Stimulated activated CD8-positive, alpha-beta memory T cell treated with anti-CD3 and anti-CD28 coated beads, Interleukin-12 subunit alpha, Interleukin-12 subunit beta, amount 100 ng/mL, for 1 hour (primary cell): ENCODE results near the gene IDUA.
"Not testable (repeated sequence)": the region's sequence is repeated elsewhere in the genome, so short reads cannot be mapped to it uniquely, and the experiment has no call there.

ENCODE experiments used
- DNase-seq: peaks from one replicate; pipeline ENCODE4 v3.0.0-alpha.2; 2020; ENCODE audit warnings: low read depth

IDUA gene

DNA sequence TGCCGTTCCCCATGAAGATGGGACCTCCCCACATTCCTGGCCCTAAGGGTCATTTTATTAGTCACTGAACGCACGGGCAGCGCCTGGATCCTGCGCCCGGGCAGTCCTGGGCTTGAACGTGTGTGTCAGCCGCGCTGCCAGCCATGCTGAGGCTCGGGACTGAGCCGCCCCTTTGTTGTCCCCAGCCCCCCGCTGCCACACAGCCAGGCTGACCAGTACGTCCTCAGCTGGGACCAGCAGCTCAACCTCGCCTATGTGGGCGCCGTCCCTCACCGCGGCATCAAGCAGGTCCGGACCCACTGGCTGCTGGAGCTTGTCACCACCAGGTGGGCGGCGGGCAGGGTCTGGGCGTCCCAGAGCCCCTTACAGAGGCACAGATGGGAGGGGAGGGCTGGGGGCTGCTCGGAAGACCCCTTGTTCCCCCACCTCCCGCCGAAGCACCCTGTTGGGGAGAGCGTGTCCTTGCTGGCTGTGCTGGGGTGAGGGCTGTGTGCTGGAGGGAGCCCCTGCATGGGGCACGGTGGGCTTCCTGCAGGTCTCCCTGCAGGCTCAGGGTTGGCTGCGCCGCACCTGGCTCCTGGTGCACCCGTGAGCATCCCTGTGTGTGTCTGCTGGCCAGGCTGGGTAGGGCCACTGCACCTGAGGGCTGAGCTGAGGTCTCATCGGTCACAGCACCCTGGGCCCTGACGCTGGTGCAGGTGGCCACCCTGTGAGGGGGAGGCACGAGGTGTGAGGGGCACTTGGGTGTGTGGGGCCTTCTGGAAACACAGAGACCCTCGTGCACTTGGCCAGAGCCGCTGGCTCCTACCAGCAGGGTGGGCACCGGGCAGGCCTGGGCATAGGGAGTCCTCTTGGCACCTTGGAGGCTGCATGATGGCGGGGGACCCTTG lies 1.0 kb downstream of the IDUA start:
- no peak for DNase-seq

DNA sequence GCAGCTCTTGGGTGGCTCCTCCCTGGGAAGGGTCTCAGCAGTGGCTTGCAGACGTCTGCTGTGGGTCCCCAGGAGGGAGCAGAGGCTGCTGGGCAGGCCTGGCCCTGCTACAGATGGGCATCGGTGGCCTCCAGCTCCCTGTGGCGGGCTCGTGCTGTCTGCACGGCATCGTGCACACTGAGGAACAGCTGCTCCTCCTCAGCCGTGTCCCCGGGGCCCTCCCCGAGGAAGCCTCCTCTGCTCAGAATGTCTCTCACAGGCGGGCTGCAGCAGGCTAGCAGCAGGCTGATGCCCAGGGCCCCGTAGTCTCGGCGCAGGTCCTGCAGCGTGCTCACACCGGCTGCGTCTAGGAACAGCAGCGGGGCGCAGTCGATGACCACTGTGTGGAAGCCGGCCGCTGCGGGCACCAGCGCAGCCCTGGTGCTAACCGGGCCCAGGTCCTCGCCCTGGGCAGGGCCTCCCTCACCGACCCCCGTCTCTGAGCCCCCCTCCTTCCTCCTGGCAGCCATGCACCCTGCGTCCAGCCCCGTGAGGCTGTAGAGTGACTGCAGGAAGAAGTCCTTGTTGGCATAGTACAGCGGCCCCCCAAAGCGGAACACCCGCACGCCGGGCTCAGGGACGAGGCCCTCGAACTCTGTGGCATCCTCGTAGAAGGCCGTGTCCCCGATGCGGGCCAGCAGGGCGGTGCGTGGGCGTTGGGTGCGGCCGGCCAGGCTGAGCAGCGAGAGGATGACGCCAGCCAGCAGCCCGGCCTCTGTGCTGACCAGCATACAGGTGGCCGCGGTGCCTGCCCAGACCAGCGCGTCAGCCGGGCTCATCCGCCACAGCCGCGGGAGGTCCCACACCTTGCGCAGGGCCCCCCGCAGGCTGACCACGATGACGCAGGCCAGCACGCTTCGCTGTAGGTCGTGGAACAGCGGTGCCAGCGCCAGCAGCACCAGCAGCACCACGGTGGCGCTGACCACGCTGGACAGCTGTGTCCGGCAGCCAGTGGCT lies 2.2 kb downstream of the IDUA start:
- DNase-seq, result no peak

DNA sequence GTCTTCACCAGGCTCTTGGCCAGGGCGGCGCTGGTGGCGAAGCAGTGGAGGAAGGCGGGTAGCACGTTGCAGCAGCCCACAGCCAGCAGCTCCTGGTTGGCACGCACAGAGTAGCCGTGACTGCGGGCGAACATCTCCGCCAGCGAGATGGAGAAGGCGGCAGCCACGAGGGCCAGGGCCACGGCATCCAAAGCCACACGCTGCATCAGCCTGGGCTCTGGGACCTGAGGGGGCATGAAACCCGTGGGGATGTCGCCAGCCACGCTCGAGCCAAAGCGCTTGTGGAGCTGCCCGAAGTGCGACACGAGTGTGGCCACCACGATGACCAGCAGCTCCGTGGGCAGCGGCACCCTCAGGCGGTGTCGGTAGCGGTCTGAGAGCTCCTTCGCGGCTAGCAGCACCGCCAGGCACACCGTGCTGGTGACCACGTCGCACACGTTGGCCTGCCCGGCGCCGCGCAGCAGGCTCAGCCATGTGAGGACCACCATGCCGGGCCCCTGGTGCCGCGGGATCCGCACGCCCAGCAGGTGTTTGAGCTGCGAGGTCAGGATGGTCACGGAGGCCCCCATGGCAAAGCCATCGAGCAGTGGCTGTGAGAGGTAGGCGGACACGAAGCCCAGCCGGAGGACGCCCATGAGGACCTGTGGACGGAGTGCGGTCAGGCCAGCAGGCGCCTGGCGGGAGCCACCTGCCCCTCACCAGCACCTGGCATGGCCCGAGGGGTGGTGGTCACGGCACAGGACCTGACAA lies 3.1 kb downstream of the IDUA start:
- no peak for DNase-seq

DNA sequence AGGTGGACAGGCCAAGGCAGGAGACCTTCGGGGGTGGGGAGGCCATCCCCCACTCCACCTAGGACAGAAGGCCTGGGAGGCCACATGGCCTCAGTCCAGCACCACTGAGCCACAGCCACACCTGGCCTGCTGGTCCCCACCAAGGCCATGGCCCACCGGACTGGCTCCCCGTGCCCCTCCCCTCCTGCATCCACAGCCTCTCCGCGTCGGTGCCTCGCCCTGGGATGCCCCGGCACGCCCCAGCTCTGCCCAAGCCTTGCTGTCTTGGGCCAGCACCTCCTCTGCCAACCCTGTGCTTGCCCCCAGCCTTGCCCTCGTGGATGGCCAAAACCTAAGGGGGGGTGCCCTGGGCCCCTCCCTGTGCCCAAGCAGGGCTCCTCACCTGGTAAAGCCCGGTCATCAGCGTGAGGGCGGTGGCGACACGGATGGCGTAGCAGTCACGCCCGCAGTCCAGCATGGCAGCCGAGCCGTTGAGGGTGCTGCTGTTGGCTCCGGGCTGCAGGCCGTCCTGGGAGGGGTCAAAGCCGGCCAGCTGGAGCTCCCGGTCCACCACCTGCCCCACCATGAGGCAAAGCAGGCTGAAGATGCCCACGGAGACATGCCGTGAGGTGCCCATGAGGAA lies 4.0 kb downstream of the IDUA start:
- DNase-seq, result no peak

DNA sequence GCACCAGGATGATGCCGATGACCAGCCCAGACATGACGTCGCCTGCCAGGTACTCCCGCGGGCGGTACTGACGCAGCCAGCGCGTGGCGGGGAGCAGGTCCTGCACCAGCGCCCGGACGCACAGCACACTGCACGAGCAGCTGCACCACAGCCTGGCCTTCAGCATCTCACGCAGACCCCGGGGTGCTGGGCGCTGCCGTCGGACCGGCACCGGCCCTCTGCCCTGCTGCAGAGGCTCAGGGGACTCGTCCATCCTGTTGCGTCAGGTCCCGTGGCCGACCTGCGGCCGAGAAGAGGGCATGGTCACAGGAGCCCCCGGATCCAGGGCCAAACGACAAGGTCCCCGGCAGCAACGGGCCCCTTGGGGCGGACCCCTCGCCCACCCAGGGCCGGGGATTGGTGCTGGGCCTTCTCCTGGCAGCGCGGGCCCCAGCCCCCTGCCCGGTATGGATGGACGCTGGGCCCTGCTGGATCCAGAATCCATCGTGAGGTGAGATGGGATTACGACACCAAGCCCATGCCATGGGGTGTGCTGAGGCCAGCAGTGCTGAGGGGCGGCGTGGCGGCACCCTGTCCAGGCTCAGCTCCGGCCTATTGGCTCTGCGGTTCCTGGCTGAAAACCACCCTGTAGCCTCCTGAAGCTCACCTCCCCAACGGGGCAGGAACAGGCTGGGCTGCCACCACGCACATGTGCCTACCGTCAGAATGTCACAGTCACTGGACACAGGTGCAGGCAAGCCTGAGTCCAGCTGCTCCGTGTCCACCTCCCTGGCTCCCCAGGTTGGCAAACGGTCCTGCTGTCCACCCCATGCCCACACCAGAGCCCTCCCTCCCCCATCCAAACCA lies 4.8 kb downstream of the IDUA start:
- DNase-seq, result no peak

DNA sequence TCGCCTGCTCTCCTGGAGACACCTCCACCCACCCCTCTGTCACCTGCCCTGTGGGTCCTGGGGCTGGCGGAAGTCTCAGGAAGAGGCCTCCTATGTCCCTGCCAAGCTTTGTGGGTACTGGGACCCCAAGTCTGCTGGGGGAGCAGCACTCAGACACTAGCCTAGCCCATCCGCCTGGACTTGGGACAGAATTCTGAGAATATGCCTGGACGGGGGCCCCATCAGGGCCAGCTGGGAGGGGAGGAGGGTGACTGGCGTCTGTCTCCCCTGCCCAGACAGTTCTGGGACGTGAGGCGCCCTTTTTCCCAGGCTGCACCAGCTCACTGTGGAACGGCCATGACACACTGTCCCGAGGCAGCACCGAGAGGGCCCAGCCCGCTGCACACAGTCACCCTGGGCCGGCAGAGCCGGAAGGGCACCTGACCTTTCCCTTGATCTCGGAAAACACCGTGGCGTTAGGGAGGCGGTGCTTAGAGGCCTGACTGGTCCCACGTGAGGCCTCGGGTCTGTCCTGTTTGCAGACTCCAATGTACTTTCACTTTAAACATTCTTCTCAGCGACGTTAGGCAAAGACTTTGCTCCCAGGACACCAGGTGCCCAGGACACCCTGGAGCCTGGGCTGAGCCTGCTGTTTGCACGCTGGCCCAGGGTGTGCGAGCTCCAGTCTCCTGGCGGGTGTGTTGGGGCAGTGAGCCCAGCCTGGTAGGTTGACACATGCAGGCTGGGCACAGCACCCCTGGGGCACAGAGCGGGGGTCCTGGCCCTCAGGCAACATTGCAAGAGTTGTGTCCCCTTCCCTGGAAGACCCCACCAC lies 5.7 kb downstream of the IDUA start:
- DNase-seq, result no peak

DNA sequence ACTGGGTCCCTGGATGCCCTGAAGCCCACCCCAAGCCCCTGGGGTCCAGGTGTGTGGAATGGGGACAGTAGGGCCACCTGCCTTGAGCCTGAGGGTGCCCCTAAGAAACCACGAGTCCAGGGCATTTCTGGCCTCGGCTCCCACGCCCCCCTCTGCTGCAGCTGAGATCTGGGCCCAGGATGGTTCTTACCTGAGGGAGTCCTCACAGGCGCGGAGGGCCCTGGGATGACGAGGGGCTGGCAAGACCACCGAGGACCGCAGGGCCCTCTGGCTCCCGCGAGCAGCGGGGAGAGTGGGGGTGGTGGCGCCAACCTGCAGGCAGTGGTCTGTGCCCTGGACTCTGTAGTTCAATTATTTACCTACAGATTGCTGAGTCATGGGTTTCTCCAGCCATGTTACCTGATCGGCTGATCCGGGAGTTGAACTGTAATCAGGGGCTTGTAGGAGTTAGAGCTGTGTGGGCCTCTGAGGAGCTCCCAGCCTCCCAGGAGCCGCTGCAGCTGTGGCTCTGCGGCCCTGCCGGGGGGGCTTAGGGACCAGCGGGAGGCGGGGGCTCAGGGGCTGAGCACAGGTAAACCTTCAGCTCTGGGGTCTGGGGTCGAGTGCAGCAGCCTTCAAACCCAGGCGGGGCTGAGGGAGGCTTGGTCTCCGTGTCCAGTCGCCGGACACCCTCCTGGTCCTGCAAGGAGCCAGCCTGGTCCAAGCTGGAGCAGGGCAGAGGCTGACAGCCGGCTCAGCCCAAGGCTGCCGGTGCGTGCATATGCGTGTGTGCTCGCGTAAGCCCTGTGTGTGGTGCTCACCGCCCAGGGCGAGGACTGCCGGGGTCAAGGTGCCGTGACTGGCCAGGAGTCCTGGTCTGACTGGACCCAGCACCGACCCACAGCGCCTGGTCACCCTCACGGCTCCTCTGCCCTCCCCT lies 6.5 kb downstream of the IDUA start, which contains the start of gene SLC26A1:
Gene SLC26A1, minus strand, starts transcription at position 294 of the 919 bp plus-strand sequence. CDS start 1,701 bp downstream, outside the sequence.
- no peak for DNase-seq

DNA sequence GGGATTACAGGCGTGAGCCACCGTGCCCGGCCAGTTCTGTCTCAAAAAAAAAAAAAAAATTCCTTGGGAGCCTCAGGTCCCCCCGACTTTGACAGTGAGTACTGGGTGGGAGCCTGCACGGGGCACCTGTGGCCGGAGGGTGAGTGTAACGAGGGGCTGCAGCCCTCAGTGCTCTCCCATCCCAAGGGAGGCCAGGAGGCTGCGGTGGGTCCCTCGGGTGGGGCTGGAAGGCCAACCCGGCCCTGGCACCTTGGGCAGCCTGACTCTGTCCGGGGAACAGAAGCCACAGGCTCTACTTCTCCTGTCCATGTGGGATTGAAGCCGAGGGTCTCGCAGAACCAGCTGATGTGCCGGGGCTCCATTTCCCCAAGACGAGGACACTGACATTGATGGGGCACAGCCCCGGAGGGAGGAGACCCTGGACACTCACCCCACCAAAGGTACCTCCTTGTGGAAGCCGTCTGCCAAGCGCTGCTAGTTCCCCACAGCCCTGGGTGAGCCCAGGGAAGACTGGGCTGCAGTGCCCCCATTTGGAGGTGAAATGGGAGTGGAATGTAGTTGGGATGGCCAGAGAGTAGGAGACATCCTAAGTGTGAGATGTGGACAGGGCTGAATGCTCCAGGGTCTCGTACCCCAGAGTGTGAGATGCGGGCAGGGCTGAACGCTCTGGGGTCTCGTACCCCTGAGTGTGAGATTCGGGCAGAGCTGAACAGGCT lies 8.6 kb downstream of the IDUA start:
- DNase-seq, result no peak

DNA sequence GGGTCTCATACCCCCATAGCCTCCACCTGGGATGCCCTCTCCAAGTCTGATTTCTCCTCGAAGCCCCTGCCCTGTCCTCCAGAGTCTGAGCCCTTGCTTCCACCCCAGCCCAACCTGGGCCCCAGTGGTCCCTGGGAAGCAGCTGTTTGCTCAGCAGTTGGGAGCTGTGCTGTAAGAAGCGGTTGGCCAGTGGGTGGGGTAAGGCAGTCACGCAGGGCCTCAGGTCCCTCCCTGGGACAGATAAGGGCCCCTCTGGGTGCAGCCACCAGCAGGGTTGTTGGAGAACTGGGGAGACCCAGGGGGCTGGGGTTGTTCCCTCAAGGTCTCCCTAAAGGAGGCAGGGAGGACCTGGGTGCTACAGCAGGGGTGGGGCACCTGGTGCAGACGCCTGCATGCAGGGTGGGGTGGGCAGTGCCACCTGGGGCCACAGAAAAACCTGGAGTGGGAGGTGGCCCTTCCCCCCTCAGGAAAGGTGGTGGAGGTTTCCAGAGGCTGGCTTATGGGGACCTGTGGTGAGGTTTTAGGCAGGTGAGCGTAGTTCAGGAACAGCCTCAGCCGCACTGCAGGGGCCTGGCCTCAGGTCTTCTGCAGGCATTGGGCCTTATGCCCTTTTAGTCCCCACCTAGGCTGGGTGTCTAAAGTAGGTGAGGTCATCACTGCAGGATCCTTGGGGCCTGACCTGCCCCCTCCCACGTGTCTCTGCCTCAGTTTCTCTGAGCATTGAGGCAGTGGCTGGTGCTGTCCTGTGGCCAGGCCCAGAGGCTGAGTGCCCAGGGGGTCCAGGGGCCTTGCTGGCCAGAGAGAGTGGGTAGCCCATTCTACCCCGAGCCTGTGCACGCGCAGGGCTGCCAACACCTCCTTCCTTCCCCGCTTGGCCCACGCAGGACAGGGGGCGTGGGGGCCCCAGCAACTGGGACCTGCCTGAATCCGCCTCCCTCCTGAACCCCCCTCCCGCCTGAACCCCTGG lies 9.5 kb downstream of the IDUA start:
- DNase-seq, result no peak

DNA sequence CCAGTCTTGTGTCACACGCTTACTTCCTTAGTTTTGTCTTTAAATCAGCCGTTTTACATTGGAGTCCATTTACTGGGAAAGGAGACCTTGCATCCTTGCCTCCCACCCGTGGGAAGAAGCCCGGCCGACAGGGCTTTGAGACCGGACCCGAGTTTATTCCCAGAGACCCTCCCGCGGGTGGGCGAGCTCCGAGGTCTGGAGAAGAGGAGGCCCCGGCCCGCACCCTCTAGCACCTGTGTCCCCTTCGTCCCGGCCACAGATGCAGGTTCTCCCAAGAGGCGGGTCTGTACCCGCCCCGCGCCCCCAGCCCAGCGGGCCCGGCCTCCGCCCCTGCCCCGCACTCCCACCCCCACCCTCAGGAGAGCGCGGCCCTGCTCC lies 10.1 kb downstream of the IDUA start:
- DNase-seq, result no peak

DNA sequence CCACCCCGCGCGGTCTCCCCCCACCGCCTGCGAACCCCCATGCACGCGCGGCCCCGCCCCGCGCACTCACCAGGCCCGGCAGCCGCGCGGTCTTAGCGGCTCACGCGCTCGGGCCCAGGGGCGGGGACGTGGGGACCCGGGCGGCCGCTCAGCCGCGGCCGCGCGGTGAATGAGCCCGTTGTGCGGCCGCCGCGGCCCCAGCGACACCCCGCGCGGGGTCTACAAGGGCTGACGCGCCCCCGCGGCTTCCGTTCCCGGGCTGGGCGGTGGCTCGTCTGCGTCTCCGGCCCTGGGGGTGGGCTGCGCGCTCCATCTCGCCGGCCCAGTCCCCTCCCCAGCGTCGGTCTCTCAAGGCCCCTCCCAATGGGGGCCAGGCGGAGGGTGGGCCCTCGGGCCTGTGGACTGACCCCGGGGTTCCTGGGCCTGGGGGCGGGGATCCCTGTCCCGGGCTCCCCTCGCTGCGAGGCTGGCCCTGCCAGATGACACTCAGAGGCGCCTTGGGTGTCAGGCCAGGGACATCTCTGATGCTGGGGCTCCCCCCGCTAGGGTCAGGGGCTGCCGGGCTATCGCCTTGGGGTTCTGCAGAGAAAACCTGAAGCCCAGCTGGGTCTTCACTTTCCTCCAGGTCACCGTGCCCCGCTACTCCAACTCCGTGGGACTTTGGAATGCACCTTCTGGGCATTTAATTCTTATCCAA lies 10.7 kb downstream of the IDUA start:
- DNase-seq, result no peak

DNA sequence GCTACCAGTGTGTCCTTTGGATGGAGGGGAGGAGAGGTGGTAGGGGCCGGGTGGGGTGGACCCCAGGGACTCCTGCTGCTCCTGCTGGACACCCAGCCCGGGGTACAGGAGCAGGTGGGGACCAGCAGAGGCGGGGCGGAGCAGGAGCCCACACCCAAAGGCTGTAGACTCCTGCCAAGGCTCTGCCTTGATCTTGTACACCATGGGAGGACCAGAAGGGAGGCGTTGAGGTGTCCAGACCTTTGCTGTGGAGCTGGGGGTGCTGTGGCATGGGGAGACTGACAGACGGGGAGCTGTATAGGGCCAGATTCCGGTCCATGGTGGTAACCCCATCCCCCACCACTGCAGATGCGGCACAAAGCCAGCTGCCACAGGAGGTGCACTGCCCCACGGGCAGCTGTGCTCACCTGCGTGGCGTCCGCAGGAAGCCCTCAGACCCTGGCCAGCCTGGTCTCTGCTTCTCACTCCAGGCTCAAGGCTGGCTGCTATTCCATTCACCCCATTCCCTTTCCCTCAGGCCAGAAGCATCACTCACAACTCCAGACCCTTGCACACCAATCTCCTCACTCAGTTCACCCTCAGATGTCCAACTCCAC lies 11.3 kb downstream of the IDUA start:
- no peak for DNase-seq

DNA sequence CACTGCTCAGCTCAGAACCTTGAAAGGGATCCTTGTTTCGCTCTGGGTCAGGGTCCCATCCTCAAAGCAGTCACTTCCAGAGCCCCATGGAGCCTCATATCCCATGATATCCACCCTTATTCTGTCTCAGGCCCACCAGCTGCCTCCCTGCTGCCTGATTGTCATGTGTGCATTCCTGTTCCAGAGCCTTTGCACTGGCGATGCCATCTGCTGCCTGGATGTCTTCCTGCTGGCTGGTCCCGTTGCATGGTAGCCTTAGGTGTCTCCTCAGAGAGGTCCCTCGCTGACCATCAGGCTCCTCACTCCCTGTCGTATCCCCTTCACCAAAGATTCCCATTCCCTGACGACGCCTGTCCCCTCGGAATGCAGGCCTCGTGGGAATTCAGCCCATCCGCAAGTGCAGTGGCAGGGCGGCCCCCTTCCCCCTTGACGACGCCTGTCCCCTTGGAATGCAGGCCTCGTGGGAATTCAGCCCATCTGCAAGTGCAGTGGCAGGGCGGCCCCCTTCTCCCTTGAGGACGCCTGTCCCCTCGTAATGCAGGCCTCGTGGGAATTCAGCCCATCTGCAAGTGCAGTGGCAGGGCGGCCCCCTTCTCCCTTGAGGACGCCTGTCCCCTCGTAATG lies 12.5 kb downstream of the IDUA start:
- not testable (repeated sequence) for DNase-seq

DNA sequence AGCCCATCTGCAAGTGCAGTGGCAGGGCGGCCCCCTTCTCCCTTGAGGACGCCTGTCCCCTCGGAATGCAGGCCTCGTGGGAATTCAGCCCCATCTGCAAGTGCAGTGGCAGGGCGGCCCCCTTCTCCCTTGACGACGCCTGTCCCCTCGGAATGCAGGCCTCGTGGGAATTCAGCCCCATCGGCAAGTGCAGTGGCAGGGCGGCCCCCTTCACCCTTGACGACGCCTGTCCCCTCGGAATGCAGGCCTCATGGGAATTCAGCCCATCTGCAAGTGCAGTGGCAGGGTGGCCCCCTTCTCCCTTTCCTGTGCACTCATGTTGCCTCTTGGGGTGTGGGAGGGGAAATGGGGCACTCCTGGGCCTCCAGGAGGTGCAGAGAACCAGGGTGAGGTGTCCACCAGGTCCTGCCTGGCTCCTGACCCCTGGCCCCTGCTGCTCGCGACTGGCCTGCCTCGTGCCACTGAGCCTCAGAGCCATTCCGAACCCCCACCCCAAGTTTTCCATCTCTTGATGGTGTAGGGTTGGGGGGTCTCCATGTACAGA lies 13.1 kb downstream of the IDUA start:
- no peak for DNase-seq

DNA sequence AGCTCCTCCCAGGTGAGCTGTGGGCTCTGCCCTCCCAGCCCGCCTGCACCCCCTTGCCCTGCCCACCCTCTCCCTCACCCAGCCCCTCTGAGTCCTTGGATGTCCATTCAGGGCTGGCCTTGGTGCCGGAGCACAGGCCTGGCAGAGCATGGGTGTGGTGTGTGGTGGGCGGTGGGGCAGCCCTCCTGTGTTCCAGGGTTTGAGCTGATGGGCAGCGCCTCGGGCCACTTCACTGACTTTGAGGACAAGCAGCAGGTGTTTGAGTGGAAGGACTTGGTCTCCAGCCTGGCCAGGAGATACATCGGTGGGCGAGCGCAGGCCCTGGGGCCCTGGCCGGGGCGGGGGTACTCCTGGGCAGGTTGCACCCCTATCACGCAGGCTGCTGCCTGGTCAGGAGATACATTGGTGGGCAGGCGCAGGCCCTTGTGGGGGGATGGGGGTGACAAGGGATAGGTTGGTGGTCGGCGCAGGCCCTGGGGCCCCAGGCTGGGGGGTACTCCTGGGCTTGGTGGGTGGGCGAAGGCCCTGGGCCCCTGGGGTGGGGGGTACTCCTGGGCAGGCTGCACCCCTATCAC lies 13.9 kb downstream of the IDUA start:
- DNase-seq, result no peak
